ENCODE results near the gene USP3. TPM values are rescaled to one million over a fixed set of nuclear protein-coding genes. Genes with fewer than 3 reads are reported as not detected.

USP3 gene
- total RNA-seq, 1 donor from 2014 or later: 64.2 TPM

DNA sequence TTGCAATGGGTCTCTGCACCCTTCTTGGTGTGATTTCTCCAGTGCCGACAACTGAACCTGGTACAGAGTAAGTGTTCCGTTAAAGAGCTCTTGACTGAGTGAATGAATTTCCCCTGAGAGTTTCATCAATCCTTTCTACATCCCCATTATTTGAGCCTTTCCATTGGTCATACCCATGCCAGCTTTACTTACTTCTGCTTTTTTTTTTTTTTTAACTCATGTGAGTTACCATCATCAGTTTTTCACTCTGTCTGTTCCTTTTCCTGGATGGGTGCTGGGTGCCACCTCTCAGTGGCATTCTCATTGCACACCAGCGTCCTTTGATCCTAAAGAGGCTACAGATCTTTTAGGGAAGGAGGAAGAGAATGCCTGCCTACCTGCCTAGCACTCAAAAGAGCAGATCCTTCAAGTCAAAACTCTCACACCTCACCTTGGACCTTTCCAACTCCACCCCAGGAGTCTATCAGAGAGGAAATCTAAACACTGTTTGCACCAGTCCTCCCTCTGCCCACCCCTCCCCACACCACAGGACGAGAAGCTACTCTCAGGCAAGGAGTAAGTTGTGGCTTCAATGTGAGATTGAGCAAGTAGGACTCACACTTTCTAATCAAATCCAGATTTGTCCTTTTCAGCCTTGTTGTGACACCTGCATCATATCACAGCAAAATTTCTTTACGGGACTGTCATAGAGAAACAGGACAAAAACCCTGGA, 13.1 kb upstream of the USP3 start:
- H3K27me3 Mint-ChIP-seq (ENCODE audit: insufficient read depth, low read depth): peaks cover 3% of the 10 kb centered on the region
- Histone ChIP-seq H3K9ac (no peak overlapping the region), H3K79me2 (ENCODE audit: low read depth) (no peaks in the 10 kb centered on the region), H3F3A (ENCODE audit: low read depth) (peaks cover 10% of the 10 kb centered on the region), H3K4me3 (no peak overlapping the region), H3K4me1 (peaks cover 15% of the 10 kb centered on the region), H3K27me3 (peaks cover 44% of the 10 kb centered on the region), H4K20me1 (ENCODE audit: low read depth) (no peaks in the 10 kb centered on the region), H2AFZ (replicated peaks) (no peak overlapping the region), H3K27ac (no peak overlapping the region), H3K4me2 (no peak overlapping the region), H3K9me3 (ENCODE audit: low read depth) (no peaks in the 10 kb centered on the region), H3K36me3 (no peaks in the 10 kb centered on the region)
- no peak overlapping the region for H3K4me3 Mint-ChIP-seq
- peaks cover 19% of the 10 kb centered on the region for H3K4me1 Mint-ChIP-seq
- H3K9me3 Mint-ChIP-seq: no peaks in the 10 kb centered on the region
- DNase-seq (ENCODE audit: low spot score): no peak
- H3K36me3 Mint-ChIP-seq: no peaks in the 10 kb centered on the region
- TF ChIP-seq EZH2 (IDR thresholded peaks at IDR 0.05): no peak
- TF ChIP-seq, protein P1, sequence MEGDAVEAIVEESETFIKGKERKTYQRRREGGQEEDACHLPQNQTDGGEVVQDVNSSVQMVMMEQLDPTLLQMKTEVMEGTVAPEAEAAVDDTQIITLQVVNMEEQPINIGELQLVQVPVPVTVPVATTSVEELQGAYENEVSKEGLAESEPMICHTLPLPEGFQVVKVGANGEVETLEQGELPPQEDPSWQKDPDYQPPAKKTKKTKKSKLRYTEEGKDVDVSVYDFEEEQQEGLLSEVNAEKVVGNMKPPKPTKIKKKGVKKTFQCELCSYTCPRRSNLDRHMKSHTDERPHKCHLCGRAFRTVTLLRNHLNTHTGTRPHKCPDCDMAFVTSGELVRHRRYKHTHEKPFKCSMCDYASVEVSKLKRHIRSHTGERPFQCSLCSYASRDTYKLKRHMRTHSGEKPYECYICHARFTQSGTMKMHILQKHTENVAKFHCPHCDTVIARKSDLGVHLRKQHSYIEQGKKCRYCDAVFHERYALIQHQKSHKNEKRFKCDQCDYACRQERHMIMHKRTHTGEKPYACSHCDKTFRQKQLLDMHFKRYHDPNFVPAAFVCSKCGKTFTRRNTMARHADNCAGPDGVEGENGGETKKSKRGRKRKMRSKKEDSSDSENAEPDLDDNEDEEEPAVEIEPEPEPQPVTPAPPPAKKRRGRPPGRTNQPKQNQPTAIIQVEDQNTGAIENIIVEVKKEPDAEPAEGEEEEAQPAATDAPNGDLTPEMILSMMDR (IDR thresholded peaks at IDR 0.05): no peak
- no peak for TF ChIP-seq EZH2phosphoT487 (IDR thresholded peaks at IDR 0.05)
- no peak overlapping the region for H3K27ac Mint-ChIP-seq

DNA sequence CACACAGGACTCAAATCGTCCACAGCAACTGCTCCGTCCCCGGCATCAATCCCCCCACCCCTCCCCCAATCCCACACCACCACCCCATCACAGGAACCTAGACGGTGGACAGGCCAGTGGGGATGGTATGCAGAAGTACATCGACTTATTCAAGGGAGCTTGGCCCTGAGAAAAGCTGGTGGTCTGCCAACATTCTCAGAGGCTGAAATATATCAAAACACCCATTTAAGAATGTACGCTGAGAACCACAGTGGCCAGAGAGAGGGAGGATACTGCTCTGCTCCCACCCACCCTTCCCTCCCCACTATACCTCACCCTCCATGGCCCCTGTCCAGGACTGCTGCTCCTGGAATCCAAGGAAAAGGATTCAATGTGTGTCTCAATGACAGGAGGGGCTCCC, 12.4 kb upstream of the USP3 start:
- no peak overlapping the region for H3K27ac ChIP-seq
- H2AFZ ChIP-seq (replicated peaks): no peak overlapping the region
- H3K9me3 ChIP-seq (ENCODE audit: low read depth): no peaks in the 10 kb centered on the region
- Mint-ChIP-seq H3K27me3 (ENCODE audit: insufficient read depth, low read depth) (peaks cover 3% of the 10 kb centered on the region), H3K27ac (no peak overlapping the region), H3K4me1 (peaks cover 22% of the 10 kb centered on the region), H3K36me3 (no peaks in the 10 kb centered on the region), H3K4me3 (no peak overlapping the region), H3K9me3 (no peaks in the 10 kb centered on the region)
- peaks cover 10% of the 10 kb centered on the region for H3F3A ChIP-seq (ENCODE audit: low read depth)
- DNase-seq (ENCODE audit: low spot score): no peak
- peaks cover 16% of the 10 kb centered on the region for H3K4me1 ChIP-seq
- H3K36me3 ChIP-seq: no peaks in the 10 kb centered on the region
- H4K20me1 ChIP-seq (ENCODE audit: low read depth): no peaks in the 10 kb centered on the region
- TF ChIP-seq, protein P1 (IDR thresholded peaks at IDR 0.05): no peak
- TF ChIP-seq EZH2phosphoT487 (IDR thresholded peaks at IDR 0.05): no peak
- TF ChIP-seq EZH2 (IDR thresholded peaks at IDR 0.05): no peak
- H3K4me2 ChIP-seq: no peak overlapping the region
- H3K79me2 ChIP-seq (ENCODE audit: low read depth): no peaks in the 10 kb centered on the region
- H3K4me3 ChIP-seq: no peak overlapping the region
- H3K27me3 ChIP-seq: peaks cover 51% of the 10 kb centered on the region
- no peak overlapping the region for H3K9ac ChIP-seq

DNA sequence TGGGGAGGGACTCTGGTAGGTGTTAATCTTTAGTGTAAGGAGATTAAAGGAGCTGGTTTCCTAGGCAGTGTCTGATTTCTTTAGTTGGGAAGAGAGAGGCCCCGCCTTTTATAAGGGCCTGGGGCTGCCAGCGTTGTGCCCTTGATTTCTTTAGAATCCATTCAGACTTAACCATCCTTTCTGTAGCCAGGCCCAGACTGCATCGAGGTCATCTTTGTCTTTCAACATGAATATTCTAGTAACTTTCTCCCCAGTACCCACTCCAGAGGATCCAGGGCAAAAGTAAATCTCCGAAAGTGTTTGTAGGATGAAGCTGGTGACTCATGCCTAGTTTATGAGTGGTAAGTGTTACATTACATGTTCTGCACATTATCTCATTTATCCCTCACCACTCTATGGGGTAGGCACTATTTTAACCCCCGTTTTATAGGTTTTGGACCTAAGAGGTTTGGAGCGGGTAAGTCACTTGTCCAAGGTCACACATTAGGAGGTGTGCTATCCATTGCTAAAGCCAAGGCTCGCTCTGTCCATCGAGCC, 11.8 kb upstream of the USP3 start:
- DNase-seq (ENCODE audit: low spot score): no peak
- no peak overlapping the region for H3K4me3 Mint-ChIP-seq
- peaks cover 3% of the 10 kb centered on the region for H3K27me3 Mint-ChIP-seq (ENCODE audit: insufficient read depth, low read depth)
- no peak overlapping the region for H3K27ac Mint-ChIP-seq
- Histone ChIP-seq H3K9ac (no peak overlapping the region), H3K27ac (no peak overlapping the region), H4K20me1 (ENCODE audit: low read depth) (no peaks in the 10 kb centered on the region), H3K36me3 (no peaks in the 10 kb centered on the region), H2AFZ (replicated peaks) (no peak overlapping the region), H3K79me2 (ENCODE audit: low read depth) (no peaks in the 10 kb centered on the region), H3K4me3 (no peak overlapping the region), H3K4me2 (no peak overlapping the region), H3K4me1 (peaks cover 16% of the 10 kb centered on the region), H3K9me3 (ENCODE audit: low read depth) (no peaks in the 10 kb centered on the region), H3K27me3 (peaks cover 57% of the 10 kb centered on the region), H3F3A (ENCODE audit: low read depth) (peaks cover 10% of the 10 kb centered on the region)
- no peaks in the 10 kb centered on the region for H3K9me3 Mint-ChIP-seq
- peaks cover 20% of the 10 kb centered on the region for H3K4me1 Mint-ChIP-seq
- TF ChIP-seq EZH2 (IDR thresholded peaks at IDR 0.05) (no peak), EZH2phosphoT487 (IDR thresholded peaks at IDR 0.05) (no peak)
- TF ChIP-seq, protein P1 (IDR thresholded peaks at IDR 0.05): no peak
- H3K36me3 Mint-ChIP-seq: no peaks in the 10 kb centered on the region
